GM18505 (cell line): ENCODE results near the gene SETD1B.
A peak's percentile ranks its signal among the peaks of the same experiment; 100 is the strongest.

Experiments
- ATAC-seq: cut with Tn5 transposase; IDR thresholded peaks from one replicate; pipeline ENCODE4 v1.9.1; 2021; ENCODE audit not compliant: unreplicated experiment
- POLR2A ChIP-seq: IDR thresholded peaks from 4 replicates; pipeline ENCODE4 v1.6.1; 2011; ENCODE audit warnings: borderline replicate concordance; ENCODE audit not compliant: insufficient read depth, insufficient read length; ENCODE audit errors: extremely low read depth

Gene SETD1B

GRCh38 chr12:121795034-121795968, 8.5 kb upstream of the SETD1B start:
- ATAC-seq = no peak
- no peak for TF ChIP-seq POLR2A

- no peak for TF ChIP-seq POLR2A
- ATAC-seq = no peak
Measured at GRCh38 chr12:121796855-121797751, 6.7 kb upstream of the SETD1B start.

- no peak for ATAC-seq
- TF ChIP-seq POLR2A = no peak
Measured at GRCh38 chr12:121797937-121798786, 5.6 kb upstream of the SETD1B start.

DNA sequence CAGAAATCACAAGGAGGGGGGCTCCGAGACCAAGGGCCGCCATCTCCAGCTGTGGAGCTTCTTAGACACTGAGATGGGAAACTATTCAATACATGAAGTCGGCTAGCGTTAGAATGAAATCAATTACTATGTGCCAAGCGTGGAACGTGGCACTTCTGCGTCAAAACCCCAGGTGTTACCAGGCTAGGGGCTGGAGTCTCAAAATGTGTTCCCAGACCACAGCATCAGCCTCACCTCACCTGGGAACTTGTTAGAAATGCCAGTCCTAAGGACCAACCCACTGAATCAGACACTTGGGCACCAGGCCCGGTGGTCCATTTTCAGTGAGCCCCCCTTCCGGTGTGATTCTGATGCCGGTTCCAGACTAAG, 5.0 kb upstream of the SETD1B start:
- ATAC-seq = no peak
- TF ChIP-seq POLR2A = no peak

GRCh38 chr12:121799156-121799841, 4.5 kb upstream of the SETD1B start:
- no peak for TF ChIP-seq POLR2A

GRCh38 chr12:121799842-121800693, 3.7 kb upstream of the SETD1B start:
- no peak for ATAC-seq
- TF ChIP-seq POLR2A = no peak

More at GRCh38 chr12:121799156-121799841, 4.5 kb upstream of the SETD1B start:
- no peak for ATAC-seq

DNA sequence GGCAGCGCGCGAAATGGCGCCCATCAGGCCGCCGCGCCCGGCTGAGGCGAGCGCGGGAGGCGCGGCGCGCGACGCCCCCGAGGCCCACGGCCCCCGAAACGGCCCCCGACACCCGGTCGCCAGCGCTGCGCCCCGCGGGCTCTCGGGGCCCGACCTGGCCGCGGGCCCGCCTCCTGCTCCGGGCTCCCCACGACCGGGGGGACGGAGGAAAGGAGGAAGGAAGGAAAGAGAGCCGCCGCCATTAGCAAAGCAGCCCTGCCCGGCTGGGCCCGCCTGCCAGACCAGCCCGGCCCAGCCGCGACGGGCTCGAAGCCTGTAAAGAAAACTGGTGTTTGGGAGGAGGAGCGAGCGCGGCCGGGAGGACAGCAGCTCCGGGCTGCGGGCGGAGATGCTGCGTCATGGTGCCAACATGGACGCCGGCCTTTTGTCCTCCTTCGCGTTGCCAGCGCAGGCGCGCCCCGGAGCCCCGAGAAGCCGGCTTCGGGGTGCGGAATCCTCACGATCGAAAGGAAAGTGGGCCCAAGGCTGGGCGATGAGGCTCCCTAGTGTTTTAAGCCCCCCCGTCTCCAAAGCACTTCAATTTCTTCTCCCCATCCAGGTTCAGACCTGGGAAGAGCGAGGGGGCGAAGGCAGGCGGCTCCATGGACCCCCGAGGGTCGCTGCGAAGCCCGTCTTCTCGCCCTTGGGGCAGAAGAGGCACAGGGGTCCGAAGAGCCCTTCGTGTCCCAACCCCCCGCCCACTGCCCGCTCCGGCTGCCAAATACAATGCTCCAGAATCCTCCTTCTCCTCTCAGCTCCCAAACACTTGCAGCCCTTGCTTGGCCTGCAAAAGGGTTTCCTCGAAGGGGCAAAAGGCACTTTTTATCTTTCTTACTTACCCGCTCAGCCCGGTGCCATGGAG, 2.9 kb upstream of the SETD1B start:
- ATAC-seq = no peak
- peak; percentile 73 for TF ChIP-seq POLR2A

DNA sequence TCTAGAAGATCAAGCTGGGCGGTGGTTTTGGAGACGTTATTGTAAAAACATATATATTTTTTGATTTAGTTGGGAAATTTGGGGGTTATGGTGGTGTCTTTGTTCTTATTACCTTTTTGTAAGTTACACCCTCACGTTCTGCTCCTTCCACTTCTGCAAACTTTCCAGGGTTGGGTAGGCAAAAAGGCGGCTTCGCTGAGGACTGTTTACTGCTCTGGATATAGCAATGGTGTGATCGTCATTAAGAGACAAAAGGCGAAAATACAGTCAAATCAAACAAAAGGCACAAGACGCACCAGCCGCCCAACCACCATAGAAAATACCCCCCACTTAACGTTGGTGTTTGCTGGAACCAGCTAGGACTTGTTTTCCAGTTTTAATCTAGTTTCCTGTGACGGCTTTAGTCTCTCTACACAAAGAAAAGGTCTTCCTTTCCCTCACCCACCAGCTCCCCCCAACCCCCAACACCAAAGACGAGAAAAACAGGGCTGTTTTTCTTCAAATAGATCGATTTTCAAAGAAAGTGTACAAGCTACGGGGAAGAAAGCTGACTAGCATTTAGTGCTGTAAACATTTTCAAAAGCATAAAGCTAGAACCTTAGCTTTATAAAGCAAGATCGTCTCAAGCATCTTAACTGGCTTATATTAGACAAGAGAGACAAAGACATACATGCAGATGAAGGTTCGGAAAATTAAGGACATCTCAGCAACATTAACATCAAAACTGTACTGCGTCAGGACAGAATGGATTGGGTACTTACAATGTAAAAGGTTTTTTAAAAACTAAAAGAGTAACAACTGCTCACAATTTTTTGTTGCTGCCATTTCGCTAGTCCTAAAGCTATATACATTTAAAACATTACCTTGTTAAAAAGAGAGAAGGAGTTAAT, 2.0 kb upstream of the SETD1B start:
- TF ChIP-seq POLR2A = no peak
- ATAC-seq = no peak

DNA sequence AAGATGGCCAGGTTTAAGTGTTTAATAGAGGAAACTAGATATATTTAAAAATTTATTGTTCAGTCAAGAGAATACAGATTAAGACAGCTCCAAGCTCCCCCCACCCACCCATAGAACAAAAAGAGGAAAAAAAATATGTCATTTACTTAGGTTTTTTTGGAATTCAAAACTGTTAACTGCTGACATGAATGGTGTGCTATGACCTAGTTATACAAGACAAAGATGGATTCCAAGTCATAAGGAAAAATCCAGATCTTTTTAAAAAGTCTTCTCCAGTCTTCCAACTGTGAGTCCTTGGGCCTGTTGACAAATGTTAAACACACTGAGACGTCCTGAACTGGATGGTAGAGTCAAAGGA, 1.3 kb upstream of the SETD1B start:
- no peak for ATAC-seq
- no peak for TF ChIP-seq POLR2A
